T follicular helper cell (primary cell): Measurements from ENCODE around the gene C6orf132.

Experiments
- DNase-seq: peaks from one replicate; pipeline ENCODE4 v3.0.0-alpha.2; 2020; ENCODE audit warnings: low read depth

The C6orf132 gene

DNA sequence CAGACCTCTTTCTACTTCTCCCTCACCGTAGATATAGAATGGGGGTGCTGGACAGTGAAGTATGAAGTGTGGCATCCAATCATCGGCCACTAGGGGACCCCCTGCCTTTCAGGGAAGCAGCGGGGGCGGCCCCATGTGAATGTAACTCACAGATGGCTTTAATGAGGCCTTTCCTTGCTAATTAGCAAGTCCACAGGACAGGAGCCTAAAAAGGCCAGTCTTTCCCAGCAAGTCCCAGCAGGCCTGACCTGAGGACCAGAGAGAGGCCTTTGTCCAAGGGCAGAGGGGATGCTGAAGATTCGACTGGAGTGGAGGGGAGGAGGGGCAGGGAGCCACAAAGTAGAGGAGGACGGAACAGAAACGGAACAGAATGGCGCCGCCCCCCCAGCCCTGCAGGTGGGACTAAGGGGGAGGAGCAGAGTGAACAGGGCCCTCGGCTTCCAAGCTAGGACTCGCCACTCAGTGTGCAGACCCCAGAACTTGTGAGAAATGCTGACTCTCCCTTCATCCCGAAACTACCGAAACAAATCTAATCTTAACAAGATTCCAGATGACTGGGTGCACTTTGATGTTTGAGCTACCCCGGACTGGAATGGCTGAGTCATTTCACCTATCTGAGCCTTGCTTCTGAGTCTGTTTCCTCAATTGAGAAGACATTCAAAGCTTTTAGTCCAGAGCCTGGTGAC lies 5.8 kb downstream of the C6orf132 start:
- DNase-seq = no peak

DNA sequence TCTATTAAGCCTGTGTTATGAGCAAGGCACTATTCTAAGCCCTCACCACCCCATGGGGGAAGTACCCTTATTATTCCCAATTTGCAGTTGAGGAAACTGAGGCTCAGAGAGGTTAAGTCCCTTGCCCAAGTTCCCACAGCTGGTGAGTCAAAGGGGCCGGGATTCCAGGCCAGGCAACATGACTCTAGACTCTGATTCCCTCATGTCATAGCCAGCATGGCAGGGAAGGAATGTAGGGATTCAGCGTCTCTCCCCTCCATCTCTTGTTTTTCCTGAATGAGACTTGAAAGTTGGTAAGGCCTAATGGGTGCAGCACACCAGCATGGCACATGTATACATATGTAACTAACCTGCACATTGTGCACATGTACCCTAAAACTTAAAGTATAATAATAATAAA lies 6.7 kb downstream of the C6orf132 start:
- DNase-seq = no peak

DNA sequence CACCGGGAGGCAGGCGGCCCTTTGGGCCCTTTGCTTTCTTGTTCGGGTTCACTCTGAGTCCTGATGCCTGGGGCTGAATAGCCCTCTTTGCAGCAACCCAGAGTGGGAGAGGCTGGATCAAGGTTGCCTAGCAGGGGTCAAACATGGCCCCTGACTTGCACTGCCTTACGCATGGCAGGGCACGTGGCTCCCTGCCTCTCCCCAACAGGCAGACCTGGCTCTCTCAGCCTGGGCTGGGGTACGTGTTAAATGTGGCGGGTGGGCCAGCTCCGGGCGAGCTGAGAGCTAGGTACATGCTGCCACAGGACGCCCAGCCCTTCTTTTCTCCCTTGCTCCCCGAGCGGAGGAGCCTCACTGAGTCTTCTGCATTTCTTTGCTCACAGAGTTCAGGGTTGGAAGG lies 7.3 kb downstream of the C6orf132 start:
- DNase-seq = no peak

DNA sequence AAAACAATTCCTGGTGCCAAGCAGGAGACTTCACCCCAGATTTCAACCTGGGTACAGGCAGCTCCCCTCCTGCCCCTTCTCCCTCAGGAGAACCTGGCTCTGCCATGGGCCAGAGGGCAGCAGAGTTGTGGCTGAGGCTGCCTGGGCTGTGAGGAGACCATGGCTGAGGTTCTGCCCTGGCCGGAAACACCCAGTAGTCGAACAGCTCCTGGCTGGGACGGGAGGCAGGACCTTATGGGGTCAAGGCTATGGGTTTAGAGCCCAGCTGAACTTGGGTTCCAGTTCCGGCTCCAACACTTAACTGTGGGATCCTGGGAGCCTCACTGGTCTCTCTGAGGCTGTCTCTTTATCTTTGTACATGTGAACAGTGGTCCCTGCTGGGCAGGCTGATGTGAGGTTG lies 8.5 kb downstream of the C6orf132 start:
- DNase-seq = no peak

DNA sequence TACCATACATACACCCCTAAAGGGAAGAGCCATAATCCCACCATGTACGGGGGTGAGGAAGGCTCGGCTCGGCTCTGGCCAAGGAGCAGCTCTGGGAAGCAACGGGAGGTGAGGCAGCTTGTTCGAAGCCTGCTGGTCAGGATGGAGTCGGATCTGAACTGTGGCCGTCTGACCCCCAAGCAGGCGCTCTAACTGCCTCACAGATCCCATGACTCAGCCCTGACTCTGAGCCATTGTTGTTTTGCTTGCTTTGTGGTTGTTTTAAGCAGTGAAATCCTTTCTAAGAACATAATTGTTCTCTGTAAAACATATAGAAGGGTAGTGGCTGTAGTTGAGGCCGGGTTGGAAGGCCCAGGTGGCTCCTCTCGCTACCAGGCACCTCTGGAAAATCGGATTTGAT lies 10.9 kb downstream of the C6orf132 start:
- no peak for DNase-seq

DNA sequence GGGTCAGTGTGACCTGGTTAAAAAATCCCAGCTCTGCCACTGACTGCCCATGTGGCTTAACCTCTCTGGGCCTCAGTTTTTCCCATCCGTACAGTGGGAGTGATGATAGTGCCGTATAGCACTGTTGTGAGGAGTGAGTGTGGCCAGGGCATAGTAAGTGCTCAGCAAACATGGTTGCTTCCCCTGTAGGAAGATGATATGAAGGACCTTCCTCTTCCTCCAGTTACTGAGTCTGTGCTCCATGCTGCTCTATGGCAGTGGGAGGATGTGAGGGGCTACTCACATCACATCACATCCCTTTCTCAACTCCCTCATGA lies 13.1 kb downstream of the C6orf132 start:
- no peak for DNase-seq

DNA sequence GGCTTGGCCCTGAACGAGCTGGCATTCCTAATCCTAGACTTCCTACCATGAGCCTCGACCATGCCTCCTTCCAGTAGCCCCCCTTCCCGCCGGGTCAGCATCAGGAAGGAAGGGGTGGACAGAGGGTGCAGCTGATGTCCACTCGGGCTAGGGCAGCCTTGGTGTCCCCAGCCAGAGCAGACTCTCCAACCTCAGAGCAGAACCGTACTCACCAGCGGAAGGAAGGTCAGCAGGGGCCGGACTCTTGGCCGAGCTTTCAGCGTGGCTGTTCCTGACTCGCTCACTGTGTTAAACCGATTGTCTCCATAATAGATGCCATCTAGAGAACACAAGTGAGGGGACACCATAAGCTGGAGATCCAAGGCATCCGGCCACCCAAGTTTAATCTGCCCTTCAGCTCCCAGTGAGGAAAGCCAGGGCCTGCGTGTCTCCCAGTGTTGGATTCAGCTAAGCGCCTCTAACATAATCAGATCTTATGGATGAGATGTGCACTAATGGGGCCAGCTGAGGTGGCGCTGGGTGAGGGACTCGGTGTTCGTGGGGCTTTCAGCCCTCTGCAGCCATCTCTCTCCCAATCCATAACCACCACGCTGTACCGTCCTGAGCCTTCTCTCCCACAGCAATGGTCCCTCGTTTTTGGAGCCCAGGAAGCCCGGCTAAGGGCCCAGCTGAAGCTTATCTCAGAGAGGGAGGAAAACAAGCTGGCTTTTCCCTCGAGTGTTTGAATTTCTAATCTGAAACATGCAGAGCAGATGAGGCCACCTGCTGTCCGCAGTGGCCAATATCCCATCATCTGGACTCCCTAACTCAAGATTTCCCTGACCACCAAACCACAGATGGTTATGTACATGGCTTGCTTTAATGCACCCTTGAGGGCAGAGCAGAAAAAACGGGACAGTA lies 13.7 kb downstream of the C6orf132 start:
- no peak for DNase-seq

DNA sequence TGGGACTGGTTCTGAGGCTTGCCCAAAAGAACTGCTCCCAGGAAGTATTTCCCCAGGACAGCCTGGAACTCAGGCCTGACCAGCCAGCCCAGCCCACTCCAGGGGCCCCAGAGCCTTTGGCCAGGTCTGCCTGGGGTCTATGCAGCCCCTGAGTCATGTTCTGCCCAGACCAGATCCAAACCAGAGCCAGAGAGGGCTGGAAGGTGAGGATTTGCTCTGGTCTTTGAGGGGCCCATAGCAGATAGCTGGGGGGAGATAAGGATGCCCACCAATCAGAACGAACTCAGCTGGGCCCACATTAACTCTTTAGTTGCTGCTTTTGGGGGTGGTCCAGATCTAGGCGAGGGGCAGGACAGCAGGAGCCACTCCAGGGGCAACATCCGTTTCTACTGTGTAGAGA lies 16.8 kb downstream of the C6orf132 start:
- no peak for DNase-seq

DNA sequence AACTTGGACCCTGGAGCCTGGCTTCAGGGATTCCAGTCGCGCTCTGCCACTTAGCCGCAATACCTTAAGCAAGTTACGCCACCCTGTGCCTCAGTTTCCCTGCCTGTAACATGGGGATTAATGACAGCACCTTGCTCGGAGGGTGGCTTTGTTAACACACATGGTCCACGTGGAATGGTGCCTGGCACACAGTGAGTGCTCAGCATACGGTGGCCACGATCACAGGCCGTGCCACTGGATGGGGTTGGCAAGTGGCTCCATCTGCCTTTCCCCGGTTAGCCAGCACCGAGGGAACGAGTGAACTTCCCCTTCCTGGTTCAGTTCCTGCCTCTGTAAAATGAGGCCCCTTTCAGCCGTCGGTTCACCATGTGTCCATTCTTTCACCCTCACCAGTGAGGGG lies 17.2 kb downstream of the C6orf132 start:
- DNase-seq = no peak

DNA sequence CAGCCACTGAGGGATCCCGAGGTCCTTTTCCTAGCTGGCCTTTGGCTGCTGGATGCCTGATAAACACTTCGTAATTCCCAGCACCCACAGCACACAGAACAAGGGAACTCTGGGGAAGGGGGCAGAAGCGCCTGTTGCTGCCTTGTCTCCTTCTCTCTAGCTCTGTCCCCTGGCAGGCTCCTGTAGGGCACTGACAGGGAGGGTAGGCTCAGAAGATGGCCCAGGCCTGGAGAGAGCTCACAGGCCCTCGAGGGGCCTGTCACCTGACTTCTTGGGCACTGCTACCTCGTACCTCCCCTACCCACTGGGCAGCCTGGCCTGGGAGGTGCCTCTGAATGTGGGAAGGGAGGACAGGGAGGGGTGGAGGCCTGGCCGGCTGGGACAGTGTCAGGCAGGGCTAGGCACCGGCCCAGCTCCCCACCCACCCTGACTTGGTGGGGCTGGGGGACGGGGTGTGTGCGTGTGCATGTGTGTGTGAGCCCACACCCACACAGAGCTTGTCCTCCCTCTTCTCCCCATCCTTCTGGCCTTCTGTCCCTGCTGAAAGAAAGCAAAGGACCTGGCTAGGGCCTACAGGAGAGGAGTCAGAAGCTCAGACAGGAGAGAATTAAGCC lies 18.1 kb downstream of the C6orf132 start:
- no peak for DNase-seq

DNA sequence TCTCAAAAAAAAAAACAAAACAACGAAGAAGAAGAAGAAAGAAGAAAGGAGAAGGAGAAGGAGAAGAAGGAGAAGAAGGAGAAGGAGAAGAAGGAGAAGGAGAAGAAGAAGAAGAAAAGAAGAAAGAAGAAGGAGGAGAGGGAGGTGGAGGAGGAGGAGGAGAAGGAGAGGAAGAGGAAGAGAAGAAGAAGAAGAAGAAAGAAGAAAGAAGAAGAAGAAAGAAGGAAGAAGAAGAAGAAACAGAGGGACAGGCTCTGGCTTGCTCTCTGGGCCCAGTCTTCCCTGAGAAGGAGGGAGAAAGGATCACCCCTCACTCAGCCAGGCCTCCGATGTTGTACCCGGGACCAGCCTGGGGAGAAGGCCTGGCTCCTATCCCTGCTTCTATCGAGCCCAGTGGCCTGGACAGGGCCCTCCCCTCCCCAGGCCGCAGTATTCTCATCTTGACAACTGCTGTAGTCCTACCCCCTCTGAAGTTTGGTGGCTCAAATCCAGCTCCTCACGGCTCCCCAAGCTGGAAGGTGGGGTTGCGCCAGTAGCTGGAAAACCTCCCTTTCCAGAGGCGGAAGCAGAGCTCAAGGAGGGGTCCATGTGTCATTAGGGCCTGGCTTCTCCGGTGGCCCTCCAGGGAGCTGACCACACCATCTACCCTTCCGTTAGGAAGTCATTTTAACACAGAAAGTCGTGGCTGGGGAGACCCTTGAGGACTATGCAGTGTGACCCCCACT lies 18.9 kb downstream of the C6orf132 start:
- no peak for DNase-seq

DNA sequence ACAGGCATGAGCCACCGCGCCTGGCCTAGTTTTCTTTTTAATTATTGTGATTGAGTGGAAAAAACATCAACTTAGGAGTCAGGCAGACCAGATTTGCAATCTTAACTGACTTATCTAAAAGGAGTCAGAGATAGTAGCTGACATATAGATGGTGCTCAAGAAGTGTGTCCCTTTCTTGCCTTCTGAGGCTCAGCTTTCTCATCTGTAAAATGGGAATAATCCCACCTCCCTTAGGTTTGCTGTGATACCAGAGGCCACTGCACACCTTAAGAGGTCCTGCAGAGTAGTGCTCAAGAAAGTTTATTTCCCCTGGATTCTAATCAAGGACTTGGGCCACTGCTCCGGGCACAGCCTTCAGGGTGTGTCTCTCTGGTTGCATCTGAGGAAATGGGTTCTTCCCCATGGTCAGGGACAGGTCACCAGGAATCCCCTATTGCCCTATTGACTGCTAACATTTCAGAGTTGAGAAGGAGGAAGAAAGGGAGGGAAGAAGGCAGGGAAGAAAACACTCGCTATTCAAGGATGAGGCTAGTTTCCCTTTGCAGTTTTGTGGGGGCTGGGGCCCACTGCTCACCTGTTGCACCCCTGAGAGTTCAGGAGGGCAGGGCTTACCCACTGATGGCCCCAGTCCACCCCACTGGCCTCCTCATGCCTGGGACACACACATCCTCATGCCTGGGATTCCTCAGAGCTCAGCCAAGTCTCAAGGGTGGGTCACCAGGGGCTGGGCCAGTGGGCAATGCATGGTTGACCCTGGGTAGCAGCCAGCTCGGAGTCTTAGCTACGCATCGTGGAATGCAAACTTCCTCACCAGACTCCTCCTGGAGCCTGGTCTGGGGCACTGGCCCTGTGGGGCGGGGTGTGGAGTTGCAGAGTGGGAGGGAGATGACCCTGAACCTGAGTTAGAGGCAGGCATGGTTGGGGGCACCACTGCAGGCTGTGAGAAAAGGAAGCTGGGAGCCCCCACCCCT lies 21.2 kb downstream of the C6orf132 start:
- no peak for DNase-seq

DNA sequence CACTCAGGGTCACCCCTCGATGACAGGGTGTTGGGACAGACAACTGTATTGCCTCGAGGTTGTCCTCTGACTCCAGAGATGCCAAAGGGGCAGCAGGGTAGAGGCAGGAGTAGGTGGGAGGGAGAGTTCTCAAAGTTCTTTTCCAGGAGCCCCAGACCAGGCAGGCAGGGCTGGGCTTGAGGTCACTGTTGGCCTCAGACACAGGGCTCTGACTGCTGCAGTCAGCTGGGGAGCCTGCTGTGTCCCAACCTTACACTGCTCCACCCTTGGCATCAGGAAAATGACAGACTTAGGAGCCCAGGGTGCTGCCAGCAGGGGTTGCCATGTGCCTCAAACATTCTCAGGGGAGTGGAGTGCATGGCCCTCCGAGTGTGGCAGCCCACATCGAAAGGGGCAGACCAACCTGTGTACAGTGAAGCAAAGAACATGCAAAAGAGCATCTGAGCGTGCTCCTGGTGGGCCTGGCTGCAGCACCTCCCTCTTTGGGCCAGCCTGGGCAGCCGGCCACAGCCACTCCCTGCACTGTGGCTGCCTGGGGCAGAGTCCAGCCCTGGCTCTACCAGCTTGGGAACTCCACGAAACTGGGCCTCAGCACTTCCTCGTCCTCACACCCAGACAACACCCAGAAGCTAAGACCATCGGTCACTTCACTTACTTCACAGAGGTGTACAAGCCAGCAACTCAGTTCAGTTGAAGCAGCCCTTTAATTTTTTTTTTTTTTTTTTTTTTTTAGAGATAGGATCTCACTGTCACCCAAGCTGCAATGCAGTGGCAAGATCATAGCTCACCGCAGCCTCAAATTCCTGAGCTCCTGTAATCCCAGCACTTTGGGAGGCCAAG lies 24.0 kb downstream of the C6orf132 start:
- DNase-seq = no peak

DNA sequence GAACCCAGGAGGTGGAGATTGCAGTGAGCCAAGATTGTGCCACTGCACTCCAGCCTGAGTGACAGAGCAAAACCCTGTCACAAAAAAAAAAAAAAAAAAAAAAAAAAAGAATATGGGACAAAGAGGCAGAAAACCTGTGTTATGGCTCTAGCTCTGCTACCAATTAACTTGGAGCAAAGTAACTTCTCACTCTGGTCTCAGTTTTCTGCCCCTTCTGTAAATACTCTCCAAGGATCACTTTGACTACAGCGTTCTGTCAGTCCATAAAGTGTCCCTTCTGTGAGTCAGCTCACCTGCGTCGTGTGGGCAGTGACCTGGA lies 24.6 kb downstream of the C6orf132 start:
- no peak for DNase-seq

DNA sequence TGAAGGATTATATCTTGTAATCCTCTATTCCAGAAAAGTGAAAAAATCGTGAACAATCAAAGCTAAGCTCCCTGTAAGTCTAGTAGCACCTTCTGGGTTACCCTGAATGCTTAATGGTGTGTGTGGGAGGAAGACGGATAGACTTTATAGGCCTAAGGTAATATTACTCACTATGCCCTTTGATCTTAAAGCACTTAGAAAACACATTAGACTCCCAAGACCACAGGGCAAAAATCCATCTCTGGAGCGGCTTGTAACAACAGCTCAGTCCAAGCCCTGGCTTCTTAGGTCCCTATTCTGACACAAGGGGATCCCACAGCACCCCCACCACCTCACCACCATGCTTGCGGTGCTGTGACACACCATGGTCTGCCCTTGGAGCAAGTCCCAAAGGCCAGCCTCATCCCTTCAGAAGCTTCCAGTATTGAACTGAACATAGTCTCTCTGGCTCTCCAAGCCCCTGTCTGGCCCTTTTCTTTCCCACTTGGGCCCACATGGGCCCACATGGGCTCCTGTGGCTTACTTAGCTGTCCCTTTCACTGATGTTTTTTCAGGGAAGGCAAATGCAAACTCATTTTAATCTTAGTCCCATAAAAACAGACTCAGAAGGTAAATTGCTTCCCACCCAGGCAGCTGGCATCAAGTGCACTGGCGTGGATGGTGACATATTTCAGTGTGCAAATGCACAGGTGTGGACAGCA lies 28.3 kb downstream of the C6orf132 start:
- no peak for DNase-seq

DNA sequence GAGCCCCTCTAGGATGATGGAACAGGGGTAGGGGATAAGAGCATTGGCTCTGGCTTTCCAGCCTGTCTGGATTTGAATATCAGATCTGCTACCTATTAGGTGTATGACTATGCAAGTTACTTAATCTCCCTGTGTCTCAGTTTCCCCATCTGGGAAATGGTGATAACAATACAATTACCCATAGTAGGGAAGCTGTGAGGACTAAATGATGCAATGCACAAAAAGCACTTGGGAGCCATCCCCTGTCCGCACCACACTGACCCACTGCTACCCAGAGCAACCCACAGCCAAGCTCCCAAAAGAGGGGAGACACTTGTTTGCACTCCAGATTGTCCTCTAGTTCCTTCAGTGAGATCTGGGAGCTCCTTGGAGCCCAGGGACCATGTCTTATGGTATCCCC lies 30.1 kb downstream of the C6orf132 start:
- no peak for DNase-seq

DNA sequence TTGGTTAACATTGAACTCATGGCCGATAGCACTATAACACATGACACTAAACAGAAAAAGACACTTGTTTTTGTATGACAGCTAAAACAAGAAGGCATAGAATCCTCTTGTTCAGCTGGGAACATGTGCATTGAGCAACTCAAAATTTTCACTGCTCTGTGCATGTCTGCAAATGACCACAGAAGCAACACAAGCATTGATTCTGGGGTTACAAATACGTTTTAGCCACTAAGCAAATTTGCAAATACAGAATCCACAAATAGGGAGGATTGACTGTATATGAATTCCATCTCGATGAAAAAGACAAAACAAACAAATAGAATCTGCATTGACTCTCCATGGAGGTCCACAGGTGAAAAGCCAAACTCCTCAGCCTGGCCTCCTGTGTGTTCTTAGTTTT lies 31.7 kb downstream of the C6orf132 start:
- DNase-seq = no peak

DNA sequence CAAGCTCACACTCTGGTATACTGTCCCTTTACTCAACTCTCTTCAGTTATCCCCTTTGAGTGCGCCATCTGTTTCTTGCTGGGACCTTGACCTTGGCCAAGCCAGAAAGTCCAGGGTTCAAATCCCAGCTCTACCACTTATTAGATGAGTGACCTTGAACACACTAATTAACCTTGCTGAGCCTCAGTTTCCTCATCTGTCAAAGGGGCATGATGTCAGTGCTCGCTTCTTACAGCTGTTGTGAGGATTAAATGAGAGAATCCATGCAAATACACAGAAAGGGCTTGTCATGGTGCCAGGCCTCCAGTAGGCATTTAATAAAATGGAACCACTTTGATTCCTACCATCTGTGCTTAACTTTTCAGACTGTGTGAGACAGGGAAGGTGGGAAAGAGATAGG lies 34.3 kb downstream of the C6orf132 start:
- DNase-seq = no peak

DNA sequence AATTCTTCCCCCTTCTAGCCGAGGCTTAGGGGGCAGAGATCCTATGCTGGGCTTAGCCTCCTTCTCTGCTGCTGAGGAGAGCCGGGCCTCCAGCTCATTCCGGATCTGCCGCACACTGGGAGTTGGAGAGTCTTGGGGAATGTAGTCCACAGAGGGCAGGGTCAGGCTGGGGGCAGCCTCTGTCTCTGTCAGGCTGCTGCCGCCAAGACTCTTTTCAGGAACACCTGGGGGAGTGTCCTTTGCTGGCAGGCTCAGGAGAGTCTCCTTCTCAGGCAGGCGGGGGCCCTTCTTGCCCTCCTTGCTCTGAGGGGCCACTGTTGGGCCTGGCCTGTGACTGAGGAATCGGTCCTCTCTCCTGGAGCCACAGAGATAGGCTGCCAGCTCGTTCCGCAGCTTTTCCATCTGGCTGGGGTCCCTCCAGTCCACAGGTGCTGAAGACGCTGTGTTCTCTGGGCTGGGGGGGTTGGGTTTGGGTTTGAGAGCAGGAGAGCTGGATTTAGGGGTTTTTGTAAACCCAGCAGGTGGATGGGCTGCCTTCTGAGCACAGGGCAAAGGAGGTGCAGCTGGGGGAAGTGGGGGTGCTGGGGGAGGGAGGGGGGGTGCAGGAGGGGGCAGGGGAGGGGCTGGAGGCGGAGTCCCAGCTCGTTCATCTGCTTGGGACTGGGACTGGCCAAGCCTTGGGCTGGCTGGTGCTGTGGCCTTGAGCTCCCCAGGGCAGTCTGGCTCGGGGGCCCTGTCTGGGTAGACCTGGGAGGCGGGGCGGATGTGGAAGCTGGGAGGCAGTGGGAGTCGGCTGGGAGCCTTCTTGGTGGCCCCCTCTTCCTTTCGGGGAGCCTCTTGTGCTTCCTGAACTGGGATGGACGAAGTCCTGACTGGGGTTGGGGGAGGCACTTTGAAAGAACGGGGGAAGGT lies 36.1 kb downstream of the C6orf132 start:
- no peak for DNase-seq
